Activated CD8-positive, alpha-beta memory T cell treated with anti-CD3 and anti-CD28 coated beads, Interleukin-2, amount 50 U/mL, for 4 hours (primary cell): ENCODE measurements around the gene KRTAP4-11.
"Not testable (repeated sequence)": the region's sequence is repeated elsewhere in the genome, so short reads cannot be mapped to it uniquely, and the experiment has no call there.

Experiments
- DNase-seq: peaks from one replicate; pipeline ENCODE4 v3.0.0-alpha.2; 2020

Gene KRTAP4-11

GRCh38 chr17:41117846-41118386 lies at the start of gene KRTAP4-11:
Gene KRTAP4-11, minus strand, starts transcription at chr17:41118373. Its CDS starts 58 bp downstream, at chr17:41118315.
- DNase-seq: not testable (repeated sequence)

GRCh38 chr17:41167561-41167960 lies 49.4 kb upstream of the KRTAP4-11 start:
- no peak for DNase-seq

GRCh38 chr17:41163828-41164227 lies 45.7 kb upstream of the KRTAP4-11 start:
- no peak for DNase-seq

- DNase-seq: no peak
These were observed 42.5 kb upstream of the KRTAP4-11 start, which contains the start of gene KRTAP4-4 for GRCh38 chr17:41160648-41161047. Gene KRTAP4-4, minus strand, starts transcription at chr17:41160748. Its CDS starts 57 bp downstream, at chr17:41160691.

GRCh38 chr17:41160190-41160589 lies 42.0 kb upstream of the KRTAP4-11 start:
- DNase-seq: not testable (repeated sequence)

GRCh38 chr17:41153856-41154255 lies 35.7 kb upstream of the KRTAP4-11 start:
- no peak for DNase-seq

GRCh38 chr17:41151525-41151924 lies 33.4 kb upstream of the KRTAP4-11 start:
- no peak for DNase-seq

GRCh38 chr17:41150026-41150425 lies 31.9 kb upstream of the KRTAP4-11 start:
- no peak for DNase-seq

GRCh38 chr17:41149652-41149985 lies 31.4 kb upstream of the KRTAP4-11 start, which contains the start of gene KRTAP4-5:
Gene KRTAP4-5, minus strand, starts transcription at chr17:41149825. Its CDS starts 58 bp downstream, at chr17:41149767.
- no peak for DNase-seq

GRCh38 chr17:41148971-41149651 lies 30.9 kb upstream of the KRTAP4-11 start:
- DNase-seq: not testable (repeated sequence)

- no peak for DNase-seq
These were observed 29.5 kb upstream of the KRTAP4-11 start for GRCh38 chr17:41147531-41148204.

- DNase-seq: no peak
These were observed 27.1 kb upstream of the KRTAP4-11 start for GRCh38 chr17:41145261-41145660.

GRCh38 chr17:41144846-41145245 lies 26.7 kb upstream of the KRTAP4-11 start:
- DNase-seq: no peak

- no peak for DNase-seq
These were observed 23.2 kb upstream of the KRTAP4-11 start for GRCh38 chr17:41141361-41141760.

- DNase-seq: no peak
These were observed 22.4 kb upstream of the KRTAP4-11 start, which contains the start of gene KRTAP4-6 for GRCh38 chr17:41140360-41141131. Gene KRTAP4-6, minus strand, starts transcription at chr17:41140544. Its CDS starts 57 bp downstream, at chr17:41140487.

- DNase-seq: not testable (repeated sequence)
These were observed 21.7 kb upstream of the KRTAP4-11 start for GRCh38 chr17:41139865-41140264.

GRCh38 chr17:41133880-41134735 lies 15.9 kb upstream of the KRTAP4-11 start:
- no peak for DNase-seq

GRCh38 chr17:41131979-41132378 lies 13.8 kb upstream of the KRTAP4-11 start:
- DNase-seq: no peak

- no peak for DNase-seq
These were observed 9.2 kb upstream of the KRTAP4-11 start for GRCh38 chr17:41127371-41127770.

GRCh38 chr17:41126412-41126811 lies 8.2 kb upstream of the KRTAP4-11 start:
- DNase-seq: no peak

GRCh38 chr17:41125064-41125463 lies 6.9 kb upstream of the KRTAP4-11 start:
- no peak for DNase-seq

- DNase-seq: not testable (repeated sequence)
These were observed 5.8 kb upstream of the KRTAP4-11 start, which contains the start of gene KRTAP4-12 for GRCh38 chr17:41123991-41124371. Gene KRTAP4-12, minus strand, starts transcription at chr17:41124182. Its CDS starts 60 bp downstream, at chr17:41124122.
